K562 (cell line): ENCODE results near the gene AMPD3. TPM values are rescaled to one million over a fixed set of nuclear protein-coding genes. Genes with fewer than 3 reads are reported as not detected.

Source experiments
- ATAC-seq: fragments of 200-7000 bp; cut with Tn5 transposase; 3 replicates; pipeline ENCODE4 v1.9.1; 2020; ENCODE audit warnings: moderate library complexity
- BruUV-seq: library from RNA; stranded (reverse); fragments of 400-500 nt; replicated peaks from 2 replicates; lab custom pipeline; 2021; lab: Mats Ljungman, UMichigan
- CTCF ChIA-PET: fragments of 300-600 bp; formaldehyde crosslinking; extraction: SDS; loops from one replicate; lab custom pipeline; 2021; ENCODE audit warnings: low intra/inter-chr PET ratio; lab: Yijun Ruan, JAX
- POLR2A ChIA-PET: fragments of 300-600, 350-650 bp; sonication (Branson Sonifier 250); formaldehyde crosslinking; extraction: SDS; loops from one replicate; lab custom pipeline; 2021; ENCODE audit warnings: antibody characterized with exemption, inconsistent platforms; lab: Yijun Ruan, JAX
- DNase-seq, 4 experiments: peaks; one replicate each; pipeline versions ENCODE4 v3.0.0 to v3.0.0-alpha.2; 2011 to 2018; ENCODE audit warnings: low spot score in 3 of 4, mixed read lengths in 3 of 4; ENCODE audit errors: extremely low read depth in 1 of 4
- FAIRE-seq: peaks from 2 replicates; lab custom pipeline; 2011; peaks lifted over from hg19 to GRCh38; lab: Jason Lieb, UNC
- H2AFZ ChIP-seq: 2 replicates; pipeline ENCODE4 v1.6.0; 2011; ENCODE audit warnings: low read depth, low read length, control low read depth, inconsistent platforms
- H3K27ac ChIP-seq: fragments of 200-600 bp; 3 replicates; pipeline ENCODE4 v1.8.0; 2011; ENCODE audit warnings: low read depth, mild to moderate bottlenecking, control low read depth, inconsistent platforms, low read length, moderate library complexity, mixed read lengths; ENCODE audit errors: extremely low read depth
- H3K27me3 ChIP-seq, 2 experiments: fragments of 300-600 bp in 1 of 2; 2 replicates in 1 of 2; 3 replicates in 1 of 2; pipeline versions ENCODE4 v1.6.0 to v1.8.0; 2011; ENCODE audit warnings: inconsistent platforms in 2 of 2, low read length in 2 of 2, mild to moderate bottlenecking in 1 of 2, mixed read lengths in 1 of 2, moderate library complexity in 1 of 2; ENCODE audit not compliant: control insufficient read depth in 2 of 2, insufficient read depth in 2 of 2
- H3K36me3 ChIP-seq: fragments of 300-600 bp; 3 replicates; pipeline ENCODE4 v1.8.0; 2011; ENCODE audit warnings: mild to moderate bottlenecking, low read length, inconsistent platforms; ENCODE audit not compliant: control insufficient read depth, insufficient read depth
- H3K4me1 ChIP-seq, 2 experiments: fragments of 200-600 bp in 1 of 2; replicated peaks in 1 of 2; 2 replicates in 1 of 2; 3 replicates in 1 of 2; pipeline versions ENCODE4 v1.5.1 to v1.8.0; 2011; ENCODE audit warnings: inconsistent platforms in 2 of 2, low read length in 2 of 2, mild to moderate bottlenecking in 1 of 2, mixed read lengths in 1 of 2, moderate library complexity in 1 of 2; ENCODE audit not compliant: control insufficient read depth in 2 of 2, insufficient read depth in 2 of 2
- H3K4me2 ChIP-seq: 2 replicates; pipeline ENCODE4 v1.6.1; 2011; ENCODE audit warnings: low read length, control low read depth, inconsistent platforms, mixed read lengths; ENCODE audit not compliant: insufficient read depth
- H3K4me3 ChIP-seq: fragments of 200-600 bp; sonication (generic), shearing (Covaris generic); 2 replicates; pipeline ENCODE4 v1.5.1; 2016; ENCODE audit warnings: control low read depth, inconsistent platforms
- H3K79me2 ChIP-seq: fragments of 200-600 bp; 3 replicates; pipeline ENCODE4 v1.8.0; 2011; ENCODE audit warnings: low read length, inconsistent platforms; ENCODE audit not compliant: control insufficient read depth, insufficient read depth
- H3K9ac ChIP-seq, 2 experiments: 2 replicates each; pipeline versions ENCODE4 v1.6.0 to v1.6.1; 2011; ENCODE audit warnings: low read depth in 2 of 2, low read length in 2 of 2, control low read depth in 1 of 2, inconsistent platforms in 1 of 2, mild to moderate bottlenecking in 1 of 2, mixed read lengths in 1 of 2; ENCODE audit not compliant: insufficient read depth in 1 of 2
- H3K9me1 ChIP-seq: one replicate; pipeline ENCODE4 v1.6.0; 2011; ENCODE audit warnings: inconsistent platforms, mild to moderate bottlenecking, low read length, moderate library complexity; ENCODE audit not compliant: control insufficient read depth, insufficient read depth
- H3K9me3 ChIP-seq: replicated peaks from 2 replicates; pipeline ENCODE4 v1.5.1; 2011; ENCODE audit warnings: low read depth, low read length, inconsistent platforms; ENCODE audit not compliant: control insufficient read depth, insufficient read depth
- H4K20me1 ChIP-seq: replicated peaks from 2 replicates; pipeline ENCODE4 v1.6.1; 2011; ENCODE audit warnings: low read length, inconsistent platforms, mixed read lengths; ENCODE audit not compliant: control insufficient read depth, insufficient read depth
- CBFA2T3 ChIP-seq: fragments of 450-650 bp; IDR thresholded peaks from 2 replicates; pipeline ENCODE4 v1.6.1; 2017
- FOXA3 ChIP-seq, 2 experiments: fragments of 450-650 bp in 1 of 2; sonication (generic) in 1 of 2; formaldehyde crosslinking; IDR thresholded peaks in 1 of 2; conservative IDR thresholded peaks in 1 of 2; 2 replicates each; pipeline versions ENCODE4 v1.4.0 to v1.8.0; 2020 to 2022; ENCODE audit warnings: mild to moderate bottlenecking in 2 of 2, missing genetic modification reagents in 1 of 2
- FUS ChIP-seq: fragments of 200-400 bp; formaldehyde crosslinking; optimal IDR thresholded peaks from 2 replicates; pipeline ENCODE3; 2017; ENCODE audit warnings: low read depth, low read length
- HNRNPLL ChIP-seq: fragments of 200-400 bp; formaldehyde crosslinking; IDR thresholded peaks from 2 replicates; pipeline ENCODE4 v1.6.1; 2017; ENCODE audit warnings: low read length, low read depth, mild to moderate bottlenecking; ENCODE audit not compliant: poor library complexity, severe bottlenecking
- SP1 ChIP-seq: sonication (generic); formaldehyde crosslinking; IDR thresholded peaks from 2 replicates; pipeline ENCODE4 v1.8.1; 2022; ENCODE audit warnings: mild to moderate bottlenecking, missing genetic modification reagents
- SRSF3 ChIP-seq: fragments of 200-400 bp; formaldehyde crosslinking; IDR thresholded peaks from 2 replicates; pipeline ENCODE4 v1.6.1; 2016; ENCODE audit warnings: mild to moderate bottlenecking, low read length, moderate library complexity; ENCODE audit not compliant: insufficient read depth
- TBP ChIP-seq: optimal IDR thresholded peaks from 2 replicates; pipeline ENCODE3; 2011; ENCODE audit warnings: low read depth, low read length, improper control_type of control experiment
- TEAD2 ChIP-seq: fragments of 450-650 bp; IDR thresholded peaks from 2 replicates; pipeline ENCODE4 v1.6.1; 2016; ENCODE audit warnings: missing genetic modification characterization, control low read depth, missing compliant biosample characterization
- ZNF445 ChIP-seq: fragments of 250-450 bp; sonication (Bioruptor Pico); IDR thresholded peaks from 2 replicates; pipeline ENCODE4 v1.4.0; 2020; ENCODE audit warnings: low read depth, mild to moderate bottlenecking, moderate library complexity
- ZNF830 ChIP-seq: fragments of 250-450 bp; sonication (Bioruptor Pico); IDR thresholded peaks from 2 replicates; pipeline ENCODE4 v1.5.0; 2021; ENCODE audit warnings: mild to moderate bottlenecking
- WGBS: fragments of 100-300 bp; shearing (Covaris generic); methylation state at CpG from one replicate; pipeline ENCODE4 v1.1.6; 2016; ENCODE audit warnings: low coverage, mixed read lengths; ENCODE audit not compliant: insufficient coverage; ENCODE audit errors: missing lambda C conversion rate; 5-methylcytosine and 5-hydroxymethylcytosine counted together
- in situ Hi-C: fragments of 300-500 bp; cut with MboI; formaldehyde crosslinking; loops from 4 replicates; pipeline ENCODE4 v1.15.0; 2018; ENCODE audit warnings: inconsistent platforms, mixed read lengths
- intact Hi-C: fragments of 100-400 bp; cut with micrococcal nuclease; formaldehyde crosslinking; loops from 2 replicates; pipeline ENCODE4 v1.14.2; 2022
- polyA plus RNA-seq, 8 experiments: library from polyadenylated mRNA; depleted of rRNA in 4 of 8; stranded (reverse) in 5 of 8; unstranded in 3 of 8; fragments of >200 nt; fragmentation: Nextera tagmentation in 2 of 8; fragmentation: Illumina TruSeq in 1 of 8; extraction: Ambion mirVana in 2 of 8; extraction: Trizol in 1 of 8; gene quantifications; 2 replicates each; pipeline versions ENCODE4 v1.2.1 to v1.2.3, GENCODE V29; 2011 to 2014; ENCODE audit warnings: inconsistent platforms in 1 of 8, missing spikeins in 1 of 8
- total RNA-seq, 7 experiments: library from RNA; depleted of rRNA in 6 of 7; stranded (reverse); fragments of >200 nt in 6 of 7; fragmentation: Illumina TruSeq in 2 of 7; extraction: Trizol in 2 of 7; gene quantifications; 2 replicates each; pipeline versions ENCODE4 v1.2.1 to v1.2.3, GENCODE V29; 2011 to 2021; ENCODE audit warnings: low replicate concordance in 1 of 7
- TF ChIP-seq, protein P1 (sequence below): fragments of 250-450 bp; sonication (Bioruptor Pico); IDR thresholded peaks from 2 replicates; pipeline ENCODE4 v1.5.0; 2021; ENCODE audit warnings: mild to moderate bottlenecking, moderate library complexity
- TF ChIP-seq, protein P2 (sequence below), 2 experiments: fragments of 450-650 bp in 1 of 2; sonication (generic) in 1 of 2; formaldehyde crosslinking in 1 of 2; IDR thresholded peaks in 1 of 2; conservative IDR thresholded peaks in 1 of 2; 2 replicates each; pipeline versions ENCODE4 v1.6.1 to v1.8.1; 2016 to 2023; ENCODE audit warnings: mild to moderate bottlenecking in 2 of 2, moderate library complexity in 2 of 2, inconsistent platforms in 1 of 2, missing genetic modification reagents in 1 of 2
- TF ChIP-seq, protein P3 (sequence below): fragments of 250-450 bp; sonication (Bioruptor Pico); IDR thresholded peaks from 2 replicates; pipeline ENCODE4 v1.8.0; 2022; ENCODE audit warnings: moderate library complexity, mild to moderate bottlenecking, inconsistent platforms
- TF ChIP-seq, protein P4 (sequence below): fragments of 450-650 bp; formaldehyde crosslinking; conservative IDR thresholded peaks from 2 replicates; pipeline ENCODE4 v1.4.0; 2022; ENCODE audit warnings: mild to moderate bottlenecking, missing genetic modification characterization

AMPD3 gene
- total and polyA plus RNA-seq, 9 of the 15 experiments (the other 6 are each of a cell fraction or from before 2014, with no cell fraction given), result 4.4 to 23.6 (median 11.2) TPM

DNA sequence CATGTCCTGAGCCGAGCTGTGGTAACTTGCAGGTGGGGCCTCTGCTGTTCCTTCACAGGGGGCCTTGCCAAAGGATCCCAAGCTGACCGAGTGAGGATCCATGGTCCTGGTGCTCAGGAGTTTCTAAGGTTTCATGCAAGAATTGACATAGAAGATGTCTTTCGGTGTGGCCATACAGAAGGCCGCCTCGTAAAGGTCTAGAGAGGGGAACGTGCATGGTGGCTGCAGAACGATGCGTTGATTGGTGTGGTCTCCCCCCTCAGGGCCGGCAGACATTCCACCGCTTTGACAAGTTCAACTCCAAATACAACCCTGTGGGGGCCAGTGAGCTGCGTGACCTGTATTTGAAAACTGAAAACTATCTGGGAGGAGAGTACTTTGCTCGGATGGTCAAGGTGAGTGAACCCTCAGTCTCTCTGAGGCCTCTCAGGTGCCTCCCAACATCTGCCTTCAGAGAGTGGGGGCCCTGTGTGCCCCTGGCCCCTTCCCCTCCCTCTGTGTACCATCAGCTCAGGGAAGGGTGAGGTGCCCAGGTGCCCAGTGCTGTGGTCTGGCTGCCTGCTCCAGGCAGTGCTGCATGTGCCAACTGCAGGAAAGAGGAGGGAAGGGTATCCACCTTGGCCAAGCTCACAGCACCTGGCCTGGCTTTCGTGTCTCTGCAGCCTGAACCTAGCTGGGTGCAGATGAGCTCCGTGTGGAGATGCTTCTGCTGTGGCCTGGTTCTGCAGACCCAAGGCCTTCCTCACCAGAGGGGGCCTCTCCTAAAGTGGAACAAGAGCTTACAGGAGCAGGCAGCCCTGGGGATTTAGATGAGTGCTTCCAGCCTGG lies 39.8 kb downstream of the AMPD3 start:
- Histone ChIP-seq H3K9ac (peak overlapping the region in 1 of 2 experiments; percentile 21; a peak in 1 of 4 replicates), H3K79me2 (no peaks in the 10 kb centered on the region), H3K27ac (no peak overlapping the region), H2AFZ (no peak overlapping the region), H3K4me1 (peaks cover 10 to 15% of the 10 kb centered on the region in 2 experiments; a peak in 4 of 5 replicates), H4K20me1 (no peaks in the 10 kb centered on the region; the same call in 1 of the 2 replicates), H3K4me2 (no peak overlapping the region), H3K4me3 (no peak overlapping the region), H3K36me3 (peaks cover 90% of the 10 kb centered on the region), H3K9me1 (peaks cover 3% of the 10 kb centered on the region), H3K27me3 (no peaks in the 10 kb centered on the region), H3K9me3 (no peaks in the 10 kb centered on the region)
- ChIA-PET CTCF (no interaction called here), POLR2A (interaction anchor here (0.6 to 0.9 kb wide), 2 partner anchors 39 to 162 kb away, joined by 4 read pairs; no protein-coding TSS in a partner anchor)
- DNase-seq (no peak), FAIRE-seq (no peak), ATAC-seq (no peak)
- BruUV-seq, result no TSS peak
- in situ Hi-C loops, result loop anchor here (5.0 kb wide), 1 partner anchor 88 kb away; no protein-coding TSS in a partner anchor
- intact Hi-C loops, result loop anchor here (5.0 kb wide), 1 partner anchor 38 kb away; the partner anchor contains the start of gene AMPD3
- WGBS, result 84% methylated on average over 14 of the region's 14 CpGs
- TF ChIP-seq ZNF445 (no peak), HNRNPLL (no peak), SRSF3 (no peak), FUS (no peak), CBFA2T3 (no peak), TEAD2 (tag) (no peak), FOXA3 (CRISPR knock-in tag; conservative IDR thresholded peaks at IDR 0.05 in 1 of 2, IDR thresholded peaks at IDR 0.05 in 1 of 2) (no peak), ZNF830 (CRISPR knock-in tag) (no peak), SP1 (no peak), TBP (no peak)
- TF ChIP-seq, protein P1, sequence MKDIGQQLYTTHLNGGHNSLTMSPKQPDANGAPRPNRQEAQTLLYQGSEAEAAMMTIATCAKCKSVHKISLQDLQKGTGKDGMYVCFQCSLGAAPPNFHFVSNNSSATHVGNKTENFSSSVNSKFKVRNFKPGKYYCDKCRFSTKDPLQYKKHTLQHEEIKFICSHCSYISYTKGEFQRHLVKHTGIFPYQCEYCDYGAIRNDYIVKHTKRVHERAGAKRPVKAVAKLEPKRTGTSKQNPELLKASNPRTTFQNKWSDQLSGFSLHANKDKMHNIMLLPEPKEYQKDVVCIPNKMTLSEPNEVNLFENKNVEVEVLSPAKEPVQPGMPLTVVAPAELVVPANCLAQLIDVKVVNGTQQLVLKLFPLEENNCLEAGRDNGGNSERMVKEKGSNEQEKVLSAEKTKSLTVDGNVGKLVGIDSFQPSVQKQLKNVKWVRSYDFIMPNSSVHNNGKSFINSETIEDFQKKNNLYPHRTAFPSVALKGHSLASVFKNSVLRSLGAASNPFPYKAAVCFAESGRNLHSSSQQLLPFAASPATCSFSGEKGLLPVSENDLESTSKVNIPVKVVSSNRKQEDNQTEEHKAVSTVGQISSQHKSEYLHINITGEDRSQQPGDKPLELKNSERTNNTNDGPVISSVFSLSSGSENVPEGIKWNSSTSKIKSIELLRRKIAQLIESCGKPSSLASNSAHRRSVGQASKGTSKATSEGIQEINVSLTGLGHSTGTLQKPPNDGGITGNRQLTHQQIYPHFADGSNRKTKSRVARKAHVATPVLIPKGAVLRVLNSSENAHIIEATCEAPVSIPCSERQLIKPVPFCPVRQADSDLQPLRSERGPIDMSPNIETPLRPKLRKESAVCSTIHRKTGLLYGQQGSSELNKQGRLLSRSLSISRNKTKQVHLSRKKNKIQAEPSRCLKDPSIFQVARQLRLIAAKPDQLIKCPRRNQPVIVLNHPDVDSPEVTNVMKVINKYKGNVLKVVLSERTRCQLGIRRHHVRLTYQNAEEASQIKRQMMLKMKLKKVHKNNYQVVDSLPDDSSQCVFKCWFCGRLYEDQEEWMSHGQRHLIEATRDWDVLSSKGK (CRISPR knock-in tag), result no peak
- TF ChIP-seq, protein P2, sequence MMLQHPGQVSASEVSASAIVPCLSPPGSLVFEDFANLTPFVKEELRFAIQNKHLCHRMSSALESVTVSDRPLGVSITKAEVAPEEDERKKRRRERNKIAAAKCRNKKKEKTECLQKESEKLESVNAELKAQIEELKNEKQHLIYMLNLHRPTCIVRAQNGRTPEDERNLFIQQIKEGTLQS (IDR thresholded peaks at IDR 0.05), result no peak
- TF ChIP-seq, protein P2 (CRISPR knock-in tag; conservative IDR thresholded peaks at IDR 0.05), result no peak
- TF ChIP-seq, protein P3, sequence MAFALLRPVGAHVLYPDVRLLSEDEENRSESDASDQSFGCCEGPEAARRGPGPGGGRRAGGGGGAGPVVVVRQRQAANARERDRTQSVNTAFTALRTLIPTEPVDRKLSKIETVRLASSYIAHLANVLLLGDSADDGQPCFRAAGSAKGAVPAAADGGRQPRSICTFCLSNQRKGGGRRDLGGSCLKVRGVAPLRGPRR (CRISPR knock-in tag), result no peak
- TF ChIP-seq, protein P4, sequence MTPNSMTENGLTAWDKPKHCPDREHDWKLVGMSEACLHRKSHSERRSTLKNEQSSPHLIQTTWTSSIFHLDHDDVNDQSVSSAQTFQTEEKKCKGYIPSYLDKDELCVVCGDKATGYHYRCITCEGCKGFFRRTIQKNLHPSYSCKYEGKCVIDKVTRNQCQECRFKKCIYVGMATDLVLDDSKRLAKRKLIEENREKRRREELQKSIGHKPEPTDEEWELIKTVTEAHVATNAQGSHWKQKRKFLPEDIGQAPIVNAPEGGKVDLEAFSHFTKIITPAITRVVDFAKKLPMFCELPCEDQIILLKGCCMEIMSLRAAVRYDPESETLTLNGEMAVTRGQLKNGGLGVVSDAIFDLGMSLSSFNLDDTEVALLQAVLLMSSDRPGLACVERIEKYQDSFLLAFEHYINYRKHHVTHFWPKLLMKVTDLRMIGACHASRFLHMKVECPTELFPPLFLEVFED, result no peak
